Posterior vena cava (tissue), 2 donors: ENCODE measurements around the gene CXCL12. TPM values are rescaled to one million over a fixed set of nuclear protein-coding genes. Genes with fewer than 3 reads are reported as not detected.

Source experiments
- DNase-seq: peaks from one replicate; pipeline ENCODE4 v3.0.0-alpha.2; 2020; ENCODE audit warnings: low spot score
- intact Hi-C, 2 donors: fragments of 100-400 bp; cut with DNase I; formaldehyde crosslinking; loops; one replicate each; pipeline versions ENCODE4 v1.14.1 to v1.14.2; 2022 to 2023
- total RNA-seq, 2 donors: library from RNA; stranded (reverse); fragmentation: NEBNext Ultra II Directional; extraction: Animal tissue kit (Norgen Biotek cat#: 25700); gene quantifications; one replicate each; pipeline ENCODE4 v1.2.1, GENCODE V29; 2021
- donor health status: DM: yes; HTN: yes; CAD: no.
- donor health status: DM: yes; HTN: yes; CAD: no.

CXCL12 gene
- total RNA-seq, 2 donors from 2014 or later, result 206 to 238 TPM

DNA sequence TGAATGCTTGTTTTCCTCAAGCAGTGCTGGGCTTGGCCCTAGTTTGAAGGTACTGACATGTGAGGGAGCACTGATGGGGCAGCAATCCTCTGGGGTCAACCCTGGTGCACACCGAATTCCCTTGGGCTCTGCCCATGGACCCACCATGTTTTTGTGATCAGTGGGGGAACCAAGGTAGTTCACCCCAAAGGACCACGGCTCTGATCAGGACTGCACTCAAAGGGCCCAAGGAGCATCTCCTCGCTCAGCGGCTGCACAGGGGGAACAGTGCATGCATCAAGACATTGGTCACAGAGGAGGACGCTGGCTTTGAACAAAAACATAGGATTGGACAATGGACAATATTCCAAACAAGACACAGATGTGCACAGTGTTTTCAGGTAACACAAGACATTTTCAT is 12.7 kb downstream of the CXCL12 start:
- peak; percentile 41 for DNase-seq
- intact Hi-C loops, result no loop called here

DNA sequence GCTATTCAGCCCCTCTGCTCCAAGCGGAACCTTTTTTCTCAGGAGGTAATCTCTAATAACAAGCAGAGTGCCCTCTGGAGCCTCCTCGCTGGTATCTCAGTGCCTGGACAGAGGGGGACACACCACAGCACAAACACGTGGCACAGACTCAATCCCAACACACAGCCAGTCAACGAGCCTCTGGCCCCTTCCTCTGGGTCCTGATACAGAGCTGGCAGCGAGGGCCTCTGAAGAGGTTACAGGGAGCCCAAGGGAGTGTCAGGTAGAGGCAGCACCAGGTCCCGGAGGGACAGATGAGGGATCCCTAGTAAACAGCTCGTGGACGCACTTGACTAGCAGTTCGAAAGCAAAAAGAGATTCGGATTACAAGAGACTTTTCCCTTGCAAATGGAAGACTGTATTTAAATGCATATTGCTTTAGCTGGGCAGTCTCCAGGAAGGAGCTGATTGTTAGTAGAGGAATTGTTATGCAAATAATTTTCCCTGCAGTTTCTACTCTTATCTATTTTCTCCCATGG is 14.1 kb downstream of the CXCL12 start:
- DNase-seq, result peak; percentile 36
- intact Hi-C loops, result no loop called here

GRCh38 chr10:44369854-44370253 is 15.0 kb downstream of the CXCL12 start:
- DNase-seq, result no peak
- intact Hi-C loops, result no loop called here

- intact Hi-C loops, result no loop called here
- peak; percentile 61 for DNase-seq
Measured at GRCh38 chr10:44369296-44369695, 15.6 kb downstream of the CXCL12 start.

- DNase-seq, result peak; percentile 20
- intact Hi-C loops, result no loop called here
Measured at GRCh38 chr10:44368637-44369036, 16.3 kb downstream of the CXCL12 start.

DNA sequence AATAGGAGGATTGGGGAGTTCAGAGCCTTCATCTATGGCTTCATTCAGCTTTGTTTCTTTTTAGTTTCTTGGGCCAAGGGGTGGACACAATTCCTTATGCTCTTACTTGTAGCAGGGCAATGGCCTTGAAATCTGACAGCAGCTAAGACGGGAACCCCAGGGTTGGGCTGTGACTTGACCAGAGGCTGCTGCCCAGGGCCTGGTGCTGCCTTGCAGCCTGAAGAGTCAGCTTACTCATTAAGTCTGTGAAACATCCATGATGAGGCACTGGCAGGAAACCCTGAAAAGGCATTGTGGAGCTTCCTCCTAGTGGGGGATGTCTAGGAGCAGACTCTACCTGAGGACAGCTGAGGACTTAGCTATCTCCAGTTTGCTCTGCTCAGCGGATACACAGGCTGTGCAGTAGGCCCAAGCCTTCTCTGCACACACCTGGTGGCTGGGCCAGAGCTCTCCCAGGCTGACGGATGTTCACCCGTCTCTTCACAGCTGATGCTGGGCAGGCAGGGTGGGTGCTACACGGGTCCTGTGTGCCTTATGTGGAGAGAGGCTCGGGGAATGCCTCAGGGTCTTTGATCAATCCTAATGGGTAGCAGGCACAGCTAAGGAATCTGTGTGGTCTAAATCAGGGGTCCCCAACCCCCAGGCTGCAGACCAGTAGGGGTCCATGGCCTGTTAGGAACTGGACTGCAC is 17.8 kb downstream of the CXCL12 start:
- peak; percentile 38 for DNase-seq
- intact Hi-C loops, result no loop called here

- intact Hi-C loops, result no loop called here
- peak; percentile 24 for DNase-seq
Measured at GRCh38 chr10:44364566-44364965, 20.3 kb downstream of the CXCL12 start.

GRCh38 chr10:44363716-44364115 is 21.2 kb downstream of the CXCL12 start:
- DNase-seq, result peak; percentile 37
- intact Hi-C loops, result no loop called here

DNA sequence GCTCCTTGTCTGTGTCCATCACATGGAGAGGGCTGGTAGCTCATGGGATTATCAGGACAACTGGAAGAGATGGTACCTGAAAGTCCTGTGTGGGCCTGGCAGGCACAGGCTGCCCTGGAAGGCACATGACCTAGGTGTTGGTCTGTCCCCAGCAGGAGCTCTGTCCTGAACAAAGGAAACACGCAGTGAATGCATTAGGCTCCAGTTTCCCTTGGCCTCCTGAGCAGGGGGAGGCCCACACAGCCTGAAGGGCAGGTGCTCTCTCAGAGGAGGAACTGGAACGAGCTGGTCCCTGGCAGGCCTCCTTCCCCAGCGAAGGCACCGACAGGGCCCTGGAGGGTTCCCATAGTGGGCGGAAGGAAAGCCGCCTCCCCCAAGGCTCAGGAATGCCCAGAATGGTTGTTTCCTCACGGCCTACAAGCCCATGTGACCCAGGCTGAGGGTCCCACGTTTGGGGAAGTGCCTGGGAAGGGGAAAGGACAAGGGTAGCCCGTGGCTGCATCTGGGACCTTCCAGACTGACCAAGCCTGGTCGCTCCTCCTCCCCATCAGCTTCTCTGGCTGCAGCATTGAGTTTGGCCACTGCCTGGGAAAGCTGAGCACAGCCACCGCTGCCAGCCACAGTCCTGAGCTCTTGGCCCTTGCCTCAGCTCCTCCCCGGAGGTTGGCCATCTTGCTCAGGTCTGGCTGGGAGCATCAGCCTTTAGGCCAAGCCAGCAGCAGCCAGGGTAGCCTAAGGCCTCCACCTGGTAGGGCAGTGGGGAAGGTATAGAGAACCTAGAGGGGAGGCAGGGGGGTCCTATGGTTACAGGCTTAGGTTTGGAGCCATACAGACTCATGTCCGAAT is 21.8 kb downstream of the CXCL12 start:
- intact Hi-C loops, result no loop called here
- DNase-seq, result peak; percentile 77

DNA sequence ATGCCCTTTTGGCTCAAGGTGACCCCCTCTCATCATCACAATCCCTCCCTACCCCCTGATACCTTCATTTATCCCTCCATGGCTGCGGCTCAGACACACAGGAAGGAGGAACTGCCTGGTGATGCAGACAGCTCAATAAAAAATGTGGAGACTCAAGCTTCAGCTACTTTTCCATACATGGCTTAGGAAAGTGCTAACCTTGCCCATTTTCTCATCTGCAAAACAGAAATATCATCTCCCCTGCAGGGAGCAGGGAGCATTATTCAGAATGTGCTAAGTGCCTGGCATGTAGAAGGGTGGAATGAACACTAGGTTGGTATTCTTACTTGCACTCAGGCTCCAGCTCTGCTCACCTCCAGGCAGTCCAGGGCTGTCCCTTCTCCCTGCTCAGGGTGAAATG is 23.8 kb downstream of the CXCL12 start:
- intact Hi-C loops, result no loop called here

DNA sequence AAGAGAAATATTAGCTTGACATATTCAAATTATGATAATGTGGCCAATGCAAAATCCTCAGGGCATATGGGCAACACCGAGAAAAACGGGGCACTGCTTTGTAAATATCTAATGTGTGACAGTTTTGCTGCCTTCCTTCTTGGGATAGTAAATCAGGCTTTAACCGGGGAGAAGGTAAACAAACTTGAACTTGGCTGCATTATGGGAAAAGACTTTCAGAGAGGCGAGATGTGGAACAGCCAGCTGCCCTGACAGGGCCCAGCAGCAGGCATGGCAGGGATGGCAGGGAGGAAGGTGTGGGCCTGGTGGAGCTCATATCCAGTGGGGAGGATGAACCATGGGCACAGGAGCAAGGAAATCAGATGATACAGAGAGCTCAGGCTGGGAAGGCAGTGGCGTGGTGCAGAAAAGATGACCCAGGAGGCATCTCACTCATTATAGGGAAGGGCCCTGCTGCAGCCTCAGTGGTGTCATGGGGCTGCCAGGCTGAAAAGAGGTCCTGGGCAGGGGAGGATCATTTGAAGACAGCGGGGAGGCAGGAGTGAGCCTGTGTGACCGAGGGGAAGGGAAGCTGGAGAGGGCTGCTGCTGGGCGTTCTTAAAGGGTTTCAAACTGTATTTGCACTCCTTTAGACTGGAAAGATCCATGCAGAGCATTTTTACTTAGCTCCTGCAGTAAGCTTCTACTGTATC is 26.7 kb downstream of the CXCL12 start:
- DNase-seq, result peak; percentile 65
- intact Hi-C loops, result no loop called here

More for the DNA sequence above, 23.8 kb downstream of the CXCL12 start:
- DNase-seq, result peak; percentile 35

GRCh38 chr10:44357023-44357540 is 27.8 kb downstream of the CXCL12 start:
- DNase-seq, result peak; percentile 64
- intact Hi-C loops, result no loop called here

DNA sequence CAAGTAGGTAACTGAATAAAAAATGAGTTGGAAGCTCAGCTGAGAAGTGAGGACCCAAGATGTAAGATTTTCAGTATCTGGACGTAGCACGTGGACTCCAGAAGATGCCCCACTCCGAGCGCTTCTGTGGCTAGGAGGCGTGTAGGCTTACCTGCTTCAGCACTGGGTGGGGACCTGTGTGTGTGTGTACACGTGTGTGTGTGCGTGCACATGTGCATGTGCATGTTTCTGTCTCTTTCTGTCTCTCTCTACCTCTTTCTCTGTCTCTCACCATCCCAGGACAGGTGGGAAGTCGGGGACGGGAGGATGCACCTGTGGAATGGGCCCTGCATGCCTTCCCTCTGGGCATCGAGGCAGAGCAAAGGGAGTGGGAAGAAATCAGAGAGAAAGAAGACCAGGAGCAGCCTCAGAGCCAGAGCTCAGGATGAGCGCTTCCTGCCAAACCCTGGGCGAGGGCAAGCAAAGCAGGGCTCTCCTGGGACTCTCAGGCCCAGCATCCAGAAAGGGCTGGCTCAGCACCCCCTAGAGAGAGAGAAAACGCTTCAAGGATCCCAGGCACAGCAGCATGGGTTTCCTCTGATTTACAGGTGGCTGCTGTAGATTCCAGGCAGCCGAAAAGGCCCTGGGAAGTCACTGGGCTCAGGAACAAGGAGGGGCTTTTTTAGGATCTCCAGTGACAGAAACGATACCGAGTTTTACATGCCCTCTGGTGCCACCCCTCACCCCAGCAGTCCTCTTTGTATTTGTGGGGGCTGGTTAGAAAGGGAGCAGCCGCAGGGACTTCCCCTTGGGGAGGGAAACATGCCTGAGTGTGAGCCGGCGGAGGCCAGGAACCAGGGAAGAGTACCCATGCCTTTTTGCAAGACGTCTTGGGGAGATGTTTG is 28.5 kb downstream of the CXCL12 start:
- intact Hi-C loops, result no loop called here
- peak; percentile 68 for DNase-seq

GRCh38 chr10:44355630-44356029 is 29.3 kb downstream of the CXCL12 start:
- DNase-seq, result peak; percentile 46
- intact Hi-C loops, result no loop called here

- intact Hi-C loops, result no loop called here
- DNase-seq, result peak; percentile 22
Measured at GRCh38 chr10:44354771-44355170, 30.1 kb downstream of the CXCL12 start.

GRCh38 chr10:44353721-44354120 is 31.2 kb downstream of the CXCL12 start:
- DNase-seq, result peak; percentile 49
- intact Hi-C loops, result no loop called here

DNA sequence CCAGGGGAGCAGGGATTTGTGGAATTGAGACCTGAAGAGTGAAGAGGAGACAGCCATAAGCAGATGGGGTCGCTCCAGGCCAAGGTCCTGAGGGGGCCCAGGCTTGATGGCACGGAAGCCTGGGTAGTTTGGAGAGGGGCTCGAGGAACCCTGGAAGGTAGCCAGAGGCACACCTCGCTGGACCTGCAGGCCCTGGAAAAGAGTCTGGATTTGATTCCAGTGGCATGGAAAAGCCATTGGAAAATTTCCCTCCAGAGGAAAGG is 31.8 kb downstream of the CXCL12 start:
- intact Hi-C loops, result no loop called here
- peak; percentile 52 for DNase-seq

DNA sequence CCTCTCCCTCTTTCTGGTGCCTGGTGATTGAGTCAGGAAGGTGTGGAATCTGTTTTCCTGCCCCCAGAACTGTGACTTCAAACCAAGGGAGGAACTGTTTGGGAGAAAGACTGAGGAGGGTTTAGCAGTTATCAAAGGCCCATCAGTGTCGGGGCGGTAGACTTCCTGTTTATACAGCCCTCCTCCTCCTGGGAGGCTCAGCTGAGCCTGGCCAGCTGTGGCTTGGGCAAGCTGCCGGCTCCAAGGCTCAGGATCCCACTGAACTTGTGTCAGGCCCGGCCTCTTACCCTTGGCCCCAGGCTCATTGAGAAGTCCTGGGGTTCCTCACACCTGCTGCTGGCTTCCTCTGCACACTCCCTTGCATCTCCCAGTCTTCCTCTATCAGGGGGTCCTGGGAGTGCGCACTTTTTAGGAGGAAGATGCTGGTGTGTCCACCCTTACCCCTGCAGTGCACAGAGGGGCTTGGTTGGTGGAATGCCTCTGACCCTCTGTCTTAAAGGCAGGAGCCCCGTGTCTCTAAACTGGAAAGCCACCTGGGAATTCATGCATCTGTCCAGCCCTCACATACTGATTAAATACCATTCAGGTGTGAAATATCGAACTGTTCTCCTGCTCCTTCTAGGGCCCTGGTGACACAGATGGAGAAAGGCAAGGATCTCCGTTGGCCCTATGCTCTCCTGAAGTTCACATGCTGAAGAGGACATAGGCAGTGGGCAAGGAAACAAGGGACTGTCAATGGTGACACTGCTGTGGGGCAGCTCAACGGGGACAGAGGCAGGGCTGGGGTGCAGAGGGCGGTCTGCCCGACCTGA is 32.4 kb downstream of the CXCL12 start:
- intact Hi-C loops, result no loop called here
- peak; percentile 68 for DNase-seq
